Mammary epithelial cell (primary cell): ENCODE results near the gene ELOVL4.

ENCODE experiments used
- EZH2 ChIP-seq: IDR thresholded peaks from 2 replicates; pipeline ENCODE4 v1.6.1; 2012; ENCODE audit warnings: low read length, inconsistent platforms, borderline replicate concordance
- TF ChIP-seq, protein P1 (sequence below), 2 donors: IDR thresholded peaks in 1 of 2; conservative IDR thresholded peaks in 1 of 2; 2 replicates each; pipeline ENCODE4 v1.5.1; 2011 to 2012; ENCODE audit warnings: inconsistent platforms in 2 of 2, low read length in 2 of 2, mild to moderate bottlenecking in 2 of 2, control low read depth in 1 of 2, low read depth in 1 of 2; ENCODE audit not compliant: insufficient read depth in 1 of 2; ENCODE audit errors: extremely low read depth in 1 of 2

DNA sequence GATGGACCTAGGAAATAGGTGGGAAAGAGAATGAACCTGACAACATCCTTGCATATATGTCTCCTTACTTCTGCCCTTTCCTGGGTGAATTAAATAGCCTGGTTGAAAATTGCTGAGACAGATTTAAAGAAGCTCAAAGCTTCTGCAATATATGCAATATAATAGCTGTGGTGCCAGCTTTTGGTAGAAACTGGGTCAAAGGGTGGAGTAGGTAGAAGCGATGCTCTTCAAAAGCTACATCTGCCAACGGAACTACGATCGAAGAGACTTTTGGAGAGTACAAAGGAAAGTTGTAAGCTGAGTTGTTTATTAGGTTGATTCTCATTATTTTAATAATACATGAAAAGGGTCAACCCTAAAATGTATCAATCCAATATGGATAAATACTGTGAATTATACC lies 34.3 kb upstream of the ELOVL4 start:
- TF ChIP-seq, protein P1, sequence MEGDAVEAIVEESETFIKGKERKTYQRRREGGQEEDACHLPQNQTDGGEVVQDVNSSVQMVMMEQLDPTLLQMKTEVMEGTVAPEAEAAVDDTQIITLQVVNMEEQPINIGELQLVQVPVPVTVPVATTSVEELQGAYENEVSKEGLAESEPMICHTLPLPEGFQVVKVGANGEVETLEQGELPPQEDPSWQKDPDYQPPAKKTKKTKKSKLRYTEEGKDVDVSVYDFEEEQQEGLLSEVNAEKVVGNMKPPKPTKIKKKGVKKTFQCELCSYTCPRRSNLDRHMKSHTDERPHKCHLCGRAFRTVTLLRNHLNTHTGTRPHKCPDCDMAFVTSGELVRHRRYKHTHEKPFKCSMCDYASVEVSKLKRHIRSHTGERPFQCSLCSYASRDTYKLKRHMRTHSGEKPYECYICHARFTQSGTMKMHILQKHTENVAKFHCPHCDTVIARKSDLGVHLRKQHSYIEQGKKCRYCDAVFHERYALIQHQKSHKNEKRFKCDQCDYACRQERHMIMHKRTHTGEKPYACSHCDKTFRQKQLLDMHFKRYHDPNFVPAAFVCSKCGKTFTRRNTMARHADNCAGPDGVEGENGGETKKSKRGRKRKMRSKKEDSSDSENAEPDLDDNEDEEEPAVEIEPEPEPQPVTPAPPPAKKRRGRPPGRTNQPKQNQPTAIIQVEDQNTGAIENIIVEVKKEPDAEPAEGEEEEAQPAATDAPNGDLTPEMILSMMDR (conservative IDR thresholded peaks at IDR 0.05 in 1 of 2, IDR thresholded peaks at IDR 0.05 in 1 of 2; ENCODE audit: extremely low read depth in 1 of 2, insufficient read depth in 1 of 2, low read depth in 1 of 2, low read length in 2 of 2) = no peak
- TF ChIP-seq EZH2 = no peak
